Left cardiac atrium (tissue), 4 donors: ENCODE data around the gene PROZ. TPM values are rescaled to one million over a fixed set of nuclear protein-coding genes. Genes with fewer than 3 reads are reported as not detected.

ENCODE experiments used
- ATAC-seq, 2 donors: fragments of 200-7000 bp; cut with Tn5 transposase; one replicate each; pipeline ENCODE4 v1.9.1; 2020; ENCODE audit warnings: mild to moderate bottlenecking in 2 of 2, moderate library complexity in 2 of 2
- DNase-seq: peaks from one replicate; pipeline ENCODE4 v3.0.0-alpha.2; 2020
- intact Hi-C, 2 donors: fragments of 100-400 bp; cut with DNase I; formaldehyde crosslinking; loops; one replicate each; pipeline versions ENCODE4 v1.14.1 to v1.15.1; 2022 to 2023
- total RNA-seq, 2 donors: library from RNA; stranded (reverse); fragmentation: NEBNext Ultra II Directional; extraction: Animal tissue kit (Norgen Biotek cat#: 25700); gene quantifications; one replicate each; pipeline ENCODE4 v1.2.1, GENCODE V29; 2021
- donor health status: DM: no; HTN: yes; CAD: no.
- donor health status: DM: no; HTN: yes; CAD: no; lungs with severe emphysema.
- donor health status: DM: yes; HTN: yes; CAD: no.
- donor health status: Dilated cardiomyopathy.

Gene PROZ
- total RNA-seq, 2 donors from 2014 or later: not detected

GRCh38 chr13:113216254-113217048 is 58.0 kb downstream of the PROZ start:
- DNase-seq: peak; percentile 50
- ATAC-seq: peak; percentile 79 to 80
- intact Hi-C loops: no loop called here

- no peak for ATAC-seq
- no peak for DNase-seq
- intact Hi-C loops: no loop called here
Observed at GRCh38 chr13:113218586-113218985, 60.1 kb downstream of the PROZ start.

DNA sequence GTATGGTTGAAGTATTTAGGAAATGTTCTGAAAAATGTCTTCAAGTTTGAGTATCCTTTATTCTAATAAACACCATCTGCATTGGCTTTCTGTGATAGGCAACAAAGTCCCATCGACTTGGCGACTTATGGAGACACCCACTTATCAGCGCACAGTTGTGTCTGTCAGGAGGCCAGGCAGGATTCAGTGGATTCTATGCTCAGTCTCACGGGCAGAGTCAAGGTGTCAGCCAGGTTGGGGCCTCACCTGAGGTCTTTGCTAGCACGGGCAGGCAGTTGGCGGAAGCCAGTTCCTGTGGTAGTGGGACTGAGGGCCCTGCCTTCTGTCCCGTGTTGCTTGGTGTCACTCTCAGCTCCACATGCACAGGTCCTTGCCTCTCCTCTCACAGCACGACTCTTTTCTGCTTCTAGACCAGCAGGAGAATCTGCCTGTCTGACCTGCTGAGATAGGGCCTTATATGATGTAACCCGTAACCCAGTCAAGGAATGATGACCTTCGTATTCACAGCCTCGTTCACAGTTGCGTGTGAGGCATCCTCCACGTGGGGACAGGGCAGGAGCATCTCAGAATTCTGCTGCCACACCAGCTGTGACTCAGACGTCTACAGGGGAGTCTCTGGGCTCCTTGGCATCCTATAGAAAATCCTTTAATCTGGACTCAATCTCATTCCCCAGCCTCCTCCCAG is 61.0 kb downstream of the PROZ start:
- ATAC-seq: no peak
- intact Hi-C loops: no loop called here
- DNase-seq: no peak

GRCh38 chr13:113220141-113220598 is 61.7 kb downstream of the PROZ start:
- intact Hi-C loops: loop anchor here in 1 of 2 donors (5.0 kb wide), 1 partner anchor 183 kb away; no protein-coding TSS in a partner anchor
- DNase-seq: no peak

GRCh38 chr13:113220877-113221276 is 62.4 kb downstream of the PROZ start:
- DNase-seq (no peak), ATAC-seq (peak; percentile 57 to 69)
- intact Hi-C loops: loop anchor here in 1 of 2 donors (5.0 kb wide), 1 partner anchor 184 kb away; no protein-coding TSS in a partner anchor

More at GRCh38 chr13:113220141-113220598, 61.7 kb downstream of the PROZ start:
- ATAC-seq: peak in 1 of 2 donors; percentile 13

Other genes starting within 250 kb of the PROZ start
- 10 to 100 TPM; 39.1 to 41.6 TPM for gene MCF2L, start 189.4 kb upstream of the PROZ start, total RNA-seq
- gene F7, start 52.9 kb upstream of the PROZ start, total RNA-seq: under 1 TPM; 0.16 to 0.29 TPM
- 10 to 100 TPM; 17.5 to 19.6 TPM for gene F10, start 35.8 kb upstream of the PROZ start, total RNA-seq
- 10 to 100 TPM; 38.3 to 39.9 TPM for gene PCID2, start 50.0 kb downstream of the PROZ start, total RNA-seq
- 10 to 100 TPM; 73.9 to 86.2 TPM for gene CUL4A, start 51.0 kb downstream of the PROZ start, total RNA-seq
- 100 to 1,000 TPM; 122 to 128 TPM for gene LAMP1, start 138.6 kb downstream of the PROZ start, total RNA-seq
- gene GRTP1, start 205.5 kb downstream of the PROZ start, total RNA-seq: 1 to 10 TPM; 1.5 to 1.8 TPM